ENCODE data around the gene ZNF594.
A peak's percentile ranks its signal among the peaks of the same experiment; 100 is the strongest.
"Not testable (repeated sequence)": the region's sequence is repeated elsewhere in the genome, so short reads cannot be mapped to it uniquely, and the experiment has no call there.

The ZNF594 gene

GRCh38 chr17:5201011-5201410 lies 9.3 kb upstream of the ZNF594 start:
- no peak for DNase-seq
- ATAC-seq, result no peak

- ATAC-seq, result no peak
- no peak for DNase-seq
Observed at GRCh38 chr17:5200360-5200759, 8.7 kb upstream of the ZNF594 start.

- peak; percentile 37 for ATAC-seq
- DNase-seq, result no peak
Observed at GRCh38 chr17:5198472-5198871, 6.8 kb upstream of the ZNF594 start.

GRCh38 chr17:5194346-5194745 lies 2.7 kb upstream of the ZNF594 start:
- DNase-seq (no peak), ATAC-seq (no peak)

GRCh38 chr17:5184288-5184687 lies 7.4 kb downstream of the ZNF594 start:
- DNase-seq, result no peak
- ATAC-seq, result no peak

- no peak for ATAC-seq
Observed at GRCh38 chr17:5183410-5183793, 8.3 kb downstream of the ZNF594 start.

GRCh38 chr17:5182597-5183409 lies 8.9 kb downstream of the ZNF594 start:
- ATAC-seq (no peak), DNase-seq (no peak)

More at GRCh38 chr17:5183410-5183793, 8.3 kb downstream of the ZNF594 start:
- no peak for DNase-seq

GRCh38 chr17:5181509-5182305 lies 10.0 kb downstream of the ZNF594 start:
- no peak for DNase-seq
- no peak for ATAC-seq

GRCh38 chr17:5179003-5179402 lies 12.7 kb downstream of the ZNF594 start:
- DNase-seq, result no peak
- no peak for ATAC-seq

- not testable (repeated sequence) for DNase-seq, ATAC-seq
Observed at GRCh38 chr17:5175027-5175426, 16.6 kb downstream of the ZNF594 start.

GRCh38 chr17:5165791-5166564 lies 25.7 kb downstream of the ZNF594 start:
- not testable (repeated sequence) for ATAC-seq, DNase-seq

GRCh38 chr17:5164436-5164835 lies 27.2 kb downstream of the ZNF594 start:
- DNase-seq (no peak), ATAC-seq (no peak)

- DNase-seq, ATAC-seq: not testable (repeated sequence)
Observed at GRCh38 chr17:5161793-5162192, 29.9 kb downstream of the ZNF594 start.

GRCh38 chr17:5160702-5161101 lies 31.0 kb downstream of the ZNF594 start:
- not testable (repeated sequence) for ATAC-seq, DNase-seq

GRCh38 chr17:5146122-5146521 lies 45.5 kb downstream of the ZNF594 start:
- not testable (repeated sequence) for DNase-seq, ATAC-seq

- DNase-seq, ATAC-seq: not testable (repeated sequence)
Observed at GRCh38 chr17:5142877-5143276, 48.8 kb downstream of the ZNF594 start.

GRCh38 chr17:5139458-5139732 lies 52.3 kb downstream of the ZNF594 start:
- no peak for ATAC-seq
- DNase-seq, result no peak

- DNase-seq, result no peak
- no peak for ATAC-seq
Observed at GRCh38 chr17:5138616-5139457, 52.8 kb downstream of the ZNF594 start.

GRCh38 chr17:5138198-5138544 lies 53.5 kb downstream of the ZNF594 start:
- not testable (repeated sequence) for DNase-seq, ATAC-seq

- not testable (repeated sequence) for DNase-seq, ATAC-seq
Observed at GRCh38 chr17:5137511-5138197, 54.0 kb downstream of the ZNF594 start.

Data from stimulated activated naive CD8-positive, alpha-beta T cell treated with anti-CD3 and anti-CD28 coated beads, Interleukin-15, Interleukin-2, amounts not matched to agents 100 U/mL and 50 U/mL, for 24 hours (primary cell).